Spinal cord (tissue), 10 donors: Measurements from ENCODE around the gene CCDC170. TPM values are rescaled to one million over a fixed set of nuclear protein-coding genes. Genes with fewer than 3 reads are reported as not detected.

Source experiments
- DNase-seq, 6 donors: peaks; one replicate each; pipeline versions ENCODE4 v3.0.0 to v3.0.0-alpha.2; 2013 to 2015; ENCODE audit warnings: low spot score in 6 of 6, low read depth in 4 of 6
- H3K27ac ChIP-seq: one replicate; pipeline ENCODE4 v1.5.1; 2013; ENCODE audit warnings: low read depth, low read length, control low read depth
- H3K27me3 ChIP-seq: one replicate; pipeline ENCODE4 v1.6.1; 2013; ENCODE audit warnings: low read length; ENCODE audit not compliant: control insufficient read depth, insufficient read depth
- H3K36me3 ChIP-seq: one replicate; pipeline ENCODE4 v1.6.1; 2013; ENCODE audit warnings: low read length; ENCODE audit not compliant: control insufficient read depth, insufficient read depth
- H3K4me1 ChIP-seq: one replicate; pipeline ENCODE4 v1.6.1; 2013; ENCODE audit warnings: low read length; ENCODE audit not compliant: control insufficient read depth, insufficient read depth
- H3K4me3 ChIP-seq: one replicate; pipeline ENCODE4 v1.5.1; 2013; ENCODE audit warnings: low read depth, low read length, control low read depth
- H3K9me3 ChIP-seq: one replicate; pipeline ENCODE4 v1.6.1; 2013; ENCODE audit warnings: low read length; ENCODE audit not compliant: control insufficient read depth, insufficient read depth
- WGBS: methylation state at CpG from one replicate; pipeline ENCODE4 v1.1.5; 2013; ENCODE audit warnings: missing lambda C conversion rate; ENCODE audit not compliant: insufficient coverage; 5-methylcytosine and 5-hydroxymethylcytosine counted together
- polyA plus RNA-seq, 2 donors: library from polyadenylated mRNA; unstranded; fragments of 120-200 nt; gene quantifications; one replicate each; pipeline ENCODE4 v1.2.1, GENCODE V29; 2013; ENCODE audit not compliant: insufficient read length in 2 of 2
- total RNA-seq, 2 donors: library from RNA; depleted of rRNA in 1 of 2; stranded (reverse); fragments of 120-200 nt in 1 of 2; fragments of >200 nt in 1 of 2; gene quantifications; one replicate each; pipeline versions ENCODE4 v1.2.3 to v1.2.4, GENCODE V29; 2013 to 2014
- donor health status: healthy.

The CCDC170 gene
- total and polyA plus RNA-seq, 4 donors = 2.1 to 13.1 (median 4.5) TPM

GRCh38 chr6:151658091-151658490 is 164.3 kb downstream of the CCDC170 start:
- Histone ChIP-seq H3K36me3 (no peaks in the 10 kb centered on the region), H3K4me1 (no peaks in the 10 kb centered on the region), H3K27me3 (no peaks in the 10 kb centered on the region), H3K9me3 (no peaks in the 10 kb centered on the region), H3K27ac (no peak overlapping the region), H3K4me3 (no peak overlapping the region)
- DNase-seq = no peak
- WGBS = no CpG with 5 or more reads among the region's 4 CpGs

GRCh38 chr6:151659212-151659611 is 165.4 kb downstream of the CCDC170 start:
- no peak overlapping the region for H3K27ac ChIP-seq
- H3K36me3 ChIP-seq = no peaks in the 10 kb centered on the region
- no peaks in the 10 kb centered on the region for H3K4me1 ChIP-seq
- no peaks in the 10 kb centered on the region for H3K27me3 ChIP-seq
- DNase-seq = no peak
- H3K4me3 ChIP-seq = no peak overlapping the region
- WGBS = 84% methylated on average over 3 of the region's 4 CpGs
- H3K9me3 ChIP-seq = no peaks in the 10 kb centered on the region

GRCh38 chr6:151661509-151661908 is 167.7 kb downstream of the CCDC170 start:
- no peak overlapping the region for H3K27ac ChIP-seq
- WGBS = 100% methylated on average over 2 of the region's 3 CpGs
- DNase-seq = no peak
- no peak overlapping the region for H3K4me3 ChIP-seq
- no peaks in the 10 kb centered on the region for H3K27me3 ChIP-seq
- no peaks in the 10 kb centered on the region for H3K9me3 ChIP-seq
- H3K36me3 ChIP-seq = no peaks in the 10 kb centered on the region
- no peaks in the 10 kb centered on the region for H3K4me1 ChIP-seq

GRCh38 chr6:151661928-151662327 is 168.1 kb downstream of the CCDC170 start:
- H3K4me3 ChIP-seq = no peak overlapping the region
- H3K27ac ChIP-seq = no peak overlapping the region
- no peaks in the 10 kb centered on the region for H3K4me1 ChIP-seq
- DNase-seq = no peak
- WGBS = no CpG with 5 or more reads among the region's 4 CpGs
- no peaks in the 10 kb centered on the region for H3K9me3 ChIP-seq
- H3K27me3 ChIP-seq = no peaks in the 10 kb centered on the region
- no peaks in the 10 kb centered on the region for H3K36me3 ChIP-seq

GRCh38 chr6:151663559-151663958 is 169.7 kb downstream of the CCDC170 start:
- 20% methylated on average over 1 of the region's 2 CpGs for WGBS
- no peak overlapping the region for H3K27ac ChIP-seq
- no peak for DNase-seq
- H3K27me3 ChIP-seq = no peaks in the 10 kb centered on the region
- no peaks in the 10 kb centered on the region for H3K36me3 ChIP-seq
- H3K9me3 ChIP-seq = no peaks in the 10 kb centered on the region
- H3K4me3 ChIP-seq = no peak overlapping the region
- H3K4me1 ChIP-seq = no peaks in the 10 kb centered on the region

- H3K27ac ChIP-seq = no peak overlapping the region
- WGBS = 90% methylated on average over 3 of the region's 5 CpGs
Measured at GRCh38 chr6:151664390-151664789, 170.6 kb downstream of the CCDC170 start.

GRCh38 chr6:151665329-151665728 is 171.5 kb downstream of the CCDC170 start:
- Histone ChIP-seq H3K4me3 (no peak overlapping the region), H3K9me3 (no peaks in the 10 kb centered on the region), H3K27me3 (no peaks in the 10 kb centered on the region), H3K4me1 (no peaks in the 10 kb centered on the region), H3K27ac (no peak overlapping the region), H3K36me3 (no peaks in the 10 kb centered on the region)
- no peak for DNase-seq
- WGBS = 92% methylated on average over 4 of the region's 7 CpGs

More at GRCh38 chr6:151664390-151664789, 170.6 kb downstream of the CCDC170 start:
- no peaks in the 10 kb centered on the region for H3K4me1 ChIP-seq
- H3K9me3 ChIP-seq = no peaks in the 10 kb centered on the region
- no peak overlapping the region for H3K4me3 ChIP-seq
- H3K36me3 ChIP-seq = no peaks in the 10 kb centered on the region
- no peak for DNase-seq
- no peaks in the 10 kb centered on the region for H3K27me3 ChIP-seq

- H3K36me3 ChIP-seq = no peaks in the 10 kb centered on the region
- WGBS = 67% methylated on average over 1 of the region's 2 CpGs
- no peaks in the 10 kb centered on the region for H3K27me3 ChIP-seq
- H3K4me3 ChIP-seq = no peak overlapping the region
- DNase-seq = no peak
- H3K27ac ChIP-seq = no peak overlapping the region
- H3K4me1 ChIP-seq = no peaks in the 10 kb centered on the region
- H3K9me3 ChIP-seq = no peaks in the 10 kb centered on the region
Measured at GRCh38 chr6:151666526-151666925, 172.7 kb downstream of the CCDC170 start.

GRCh38 chr6:151669208-151669560 is 175.4 kb downstream of the CCDC170 start:
- Histone ChIP-seq H3K9me3 (no peaks in the 10 kb centered on the region), H3K4me1 (no peaks in the 10 kb centered on the region), H3K27ac (no peak overlapping the region), H3K4me3 (no peak overlapping the region), H3K27me3 (no peaks in the 10 kb centered on the region), H3K36me3 (no peaks in the 10 kb centered on the region)
- 91% methylated on average over 3 of the region's 3 CpGs for WGBS
- no peak for DNase-seq

- no peak overlapping the region for H3K27ac ChIP-seq
- H3K4me3 ChIP-seq = no peak overlapping the region
- H3K9me3 ChIP-seq = no peaks in the 10 kb centered on the region
- no peaks in the 10 kb centered on the region for H3K27me3 ChIP-seq
- WGBS = 85% methylated on average over 3 of the region's 8 CpGs
- no peaks in the 10 kb centered on the region for H3K36me3 ChIP-seq
- DNase-seq = no peak
- H3K4me1 ChIP-seq = no peaks in the 10 kb centered on the region
Measured at GRCh38 chr6:151670116-151670515, 176.3 kb downstream of the CCDC170 start.
